NCI-H1417 (cell line): ENCODE data around the gene DPH7.
"Not testable (repeated sequence)": the region's sequence is repeated elsewhere in the genome, so short reads cannot be mapped to it uniquely, and the experiment has no call there.

ENCODE experiments used
- DNase-seq, 3 experiments: peaks; one replicate each; lab custom pipeline; 2025; lab: John Stamatoyannopoulos, UW

Gene DPH7

DNA sequence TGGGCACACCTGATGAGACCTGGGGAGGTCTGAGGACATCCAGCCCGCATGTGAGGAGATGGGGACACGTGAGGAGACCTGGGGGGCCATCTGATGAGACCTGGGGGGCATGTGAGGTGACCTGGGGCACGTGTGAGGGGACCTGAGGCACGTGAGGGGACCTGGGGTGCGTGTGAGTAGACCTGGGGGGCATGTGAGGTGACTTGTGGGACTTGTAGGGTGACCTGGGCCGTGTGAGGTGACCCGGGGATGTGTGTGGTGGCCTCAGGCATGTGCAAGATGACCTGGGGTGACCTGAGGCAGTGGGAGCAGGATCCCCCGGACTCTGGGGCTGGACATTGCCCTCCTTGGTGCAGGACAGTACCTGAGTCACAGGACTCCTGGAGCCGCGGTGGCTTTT is 59.2 kb downstream of the DPH7 start:
- no peak for DNase-seq

DNA sequence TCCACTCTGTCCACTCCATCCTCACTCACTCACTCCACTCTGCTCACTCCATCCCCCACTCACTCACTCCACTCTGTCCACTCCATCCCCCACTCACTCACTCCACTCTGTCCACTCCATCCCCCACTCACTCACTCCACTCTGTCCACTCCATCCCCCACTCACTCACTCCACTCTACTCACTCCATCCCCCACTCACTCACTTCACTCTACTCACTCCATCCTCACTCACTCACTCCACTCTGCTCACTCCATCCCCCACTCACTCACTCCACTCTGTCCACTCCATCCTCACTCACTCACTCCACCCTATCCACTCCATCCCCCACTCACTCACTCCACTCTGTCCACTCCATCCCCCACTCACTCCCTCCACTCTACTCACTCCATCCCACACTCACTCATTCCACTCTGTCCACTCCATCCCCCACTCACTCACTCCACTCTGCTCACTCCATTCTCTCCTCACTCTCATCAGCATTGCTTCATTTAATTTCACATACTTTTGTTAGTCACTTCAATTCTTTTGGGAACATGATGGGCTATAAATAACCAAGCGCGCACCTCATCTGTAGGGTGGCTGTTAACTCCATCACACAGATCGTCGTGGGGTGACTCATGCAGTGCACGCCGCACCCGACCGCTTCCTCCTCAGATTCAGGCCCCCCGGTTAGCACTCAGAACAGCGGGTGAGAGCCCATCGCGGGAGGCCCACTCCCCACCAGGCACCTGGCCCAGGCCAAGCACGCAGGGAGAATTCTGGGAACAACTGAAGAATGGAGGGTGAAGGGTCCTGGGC is 59.9 kb downstream of the DPH7 start:
- DNase-seq = not testable (repeated sequence)

DNA sequence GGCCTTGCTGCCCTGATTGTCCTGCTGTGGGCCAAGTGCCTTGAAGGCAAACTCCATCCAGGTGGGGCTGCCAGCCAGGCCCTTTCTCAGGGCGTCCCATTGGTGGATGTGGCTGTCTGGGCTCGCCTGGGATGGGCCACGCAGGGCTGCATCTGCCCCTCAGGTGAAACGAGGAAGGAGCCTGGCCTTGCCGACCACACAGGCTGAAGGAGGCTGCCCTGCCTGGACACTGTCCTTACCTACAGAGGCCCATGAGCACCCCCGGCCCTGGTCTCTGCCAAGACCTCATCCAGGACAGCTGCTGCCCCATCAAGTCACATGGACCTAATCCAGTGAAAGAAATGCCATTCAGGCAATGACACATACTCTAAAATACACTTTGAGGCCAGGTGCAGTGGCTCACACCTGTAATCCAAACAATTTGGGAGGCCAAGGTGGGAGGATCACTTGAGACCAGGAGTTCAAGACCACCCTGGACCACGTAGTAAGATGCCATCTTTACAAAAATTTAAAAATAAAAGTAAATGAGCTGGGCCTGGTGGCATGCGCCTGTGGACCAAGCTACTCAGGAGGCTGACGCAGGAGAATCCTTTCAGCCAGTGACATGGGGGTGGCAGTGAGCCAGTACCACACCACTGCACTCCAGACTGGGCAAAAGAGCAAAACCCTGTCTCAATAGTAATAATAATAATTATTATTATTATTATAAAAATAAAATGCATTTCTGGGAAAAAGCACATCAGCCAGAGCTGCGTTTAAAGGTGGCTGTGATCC is 62.4 kb downstream of the DPH7 start:
- DNase-seq = no peak

DNA sequence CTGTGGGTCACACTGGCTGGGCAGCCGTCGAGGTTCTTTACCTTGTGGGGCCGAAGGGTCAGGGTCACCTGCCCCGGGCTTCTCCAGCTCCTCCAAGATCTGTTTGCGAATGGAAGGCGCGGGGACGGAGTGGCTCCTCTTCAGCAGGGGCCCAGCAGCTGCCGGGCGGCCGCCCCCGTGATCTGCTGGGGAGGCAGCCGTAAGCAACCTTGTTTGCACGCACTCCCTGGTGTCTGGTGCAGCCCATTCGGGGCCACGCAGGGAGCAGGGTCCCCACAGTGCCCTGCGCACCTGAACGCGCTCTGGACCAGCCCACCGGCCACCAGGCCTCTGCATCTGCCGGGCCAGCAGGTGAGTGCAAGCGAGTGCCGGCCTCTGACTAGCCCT is 63.4 kb downstream of the DPH7 start:
- no peak for DNase-seq

GRCh38 chr9:137514691-137515337 is 63.9 kb downstream of the DPH7 start:
- DNase-seq = no peak

- DNase-seq = not testable (repeated sequence)
Measured at GRCh38 chr9:137513801-137514570, 64.7 kb downstream of the DPH7 start.

DNA sequence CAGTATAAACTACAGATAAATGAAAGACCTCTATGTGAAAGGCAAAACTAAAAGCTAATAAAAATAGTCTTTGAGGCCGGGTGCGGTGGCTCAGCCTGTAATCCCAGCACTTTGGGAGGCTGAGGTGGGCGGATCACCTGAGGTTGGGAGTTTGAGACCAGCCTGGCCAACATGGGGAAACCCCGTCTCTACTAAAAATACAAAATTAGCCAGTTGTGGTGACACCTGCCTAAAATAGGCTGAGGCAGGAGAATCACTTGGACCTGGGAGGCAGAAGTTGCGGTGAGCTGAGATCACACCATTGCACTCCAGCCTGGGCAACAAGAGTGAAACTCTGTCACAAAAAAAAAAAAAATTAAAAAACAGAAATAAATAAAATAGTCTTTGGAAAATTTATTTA is 65.6 kb downstream of the DPH7 start:
- DNase-seq = not testable (repeated sequence)

- no peak for DNase-seq
Measured at GRCh38 chr9:137511758-137512463, 66.8 kb downstream of the DPH7 start.

DNA sequence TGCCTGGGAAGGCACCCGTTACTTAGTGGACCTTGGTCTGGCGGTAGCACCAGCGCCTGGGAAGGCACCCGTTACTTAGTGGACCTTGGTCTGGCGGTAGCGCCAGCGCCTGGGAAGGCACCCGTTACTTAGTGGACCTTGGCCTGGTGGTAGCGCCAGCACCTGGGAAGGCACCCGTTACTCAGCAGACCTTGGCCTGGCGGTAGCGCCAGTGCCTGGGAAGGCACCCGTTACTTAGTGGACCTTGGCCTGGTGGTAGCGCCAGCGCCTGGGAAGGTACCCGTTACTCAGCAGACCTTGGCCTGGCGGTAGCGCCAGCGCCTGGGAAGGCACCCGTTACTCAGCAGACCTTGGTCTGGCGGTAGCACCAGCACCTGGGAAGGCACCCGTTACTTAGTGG is 67.6 kb downstream of the DPH7 start:
- DNase-seq = not testable (repeated sequence)

- DNase-seq = no peak
Measured at GRCh38 chr9:137509198-137509597, 69.5 kb downstream of the DPH7 start.

- DNase-seq = no peak
Measured at GRCh38 chr9:137506702-137507171, 72.0 kb downstream of the DPH7 start.

DNA sequence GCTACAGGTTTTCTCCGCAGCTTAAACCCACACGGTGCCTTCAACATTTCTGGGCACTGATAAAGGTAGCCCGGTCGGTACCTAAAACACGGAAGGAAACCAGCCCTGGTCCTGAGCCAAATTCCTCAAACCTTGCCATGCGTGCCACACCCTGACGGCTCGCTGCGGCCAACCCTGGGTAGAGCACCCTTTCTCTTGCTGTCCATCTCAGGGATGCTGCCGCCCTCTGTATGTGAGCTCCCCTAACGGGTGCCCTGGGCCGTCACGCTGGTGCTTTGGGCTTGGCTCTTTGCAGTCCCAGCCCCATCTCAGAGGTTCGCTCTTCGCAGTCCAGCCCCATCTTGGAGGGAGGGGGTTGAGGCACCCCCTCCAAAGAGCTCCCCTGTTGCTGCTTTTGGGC is 72.5 kb downstream of the DPH7 start:
- no peak for DNase-seq

- DNase-seq = no peak
Measured at GRCh38 chr9:137505421-137506140, 73.1 kb downstream of the DPH7 start.
